GM19351 (cell line): Measurements from ENCODE around the gene NODAL.
A peak's percentile ranks its signal among the peaks of the same experiment; 100 is the strongest.

Experiments used
- ATAC-seq: cut with Tn5 transposase; IDR thresholded peaks from one replicate; pipeline ENCODE4 v1.9.1; 2021; ENCODE audit warnings: mild to moderate bottlenecking, moderate library complexity; ENCODE audit not compliant: unreplicated experiment

The NODAL gene

DNA sequence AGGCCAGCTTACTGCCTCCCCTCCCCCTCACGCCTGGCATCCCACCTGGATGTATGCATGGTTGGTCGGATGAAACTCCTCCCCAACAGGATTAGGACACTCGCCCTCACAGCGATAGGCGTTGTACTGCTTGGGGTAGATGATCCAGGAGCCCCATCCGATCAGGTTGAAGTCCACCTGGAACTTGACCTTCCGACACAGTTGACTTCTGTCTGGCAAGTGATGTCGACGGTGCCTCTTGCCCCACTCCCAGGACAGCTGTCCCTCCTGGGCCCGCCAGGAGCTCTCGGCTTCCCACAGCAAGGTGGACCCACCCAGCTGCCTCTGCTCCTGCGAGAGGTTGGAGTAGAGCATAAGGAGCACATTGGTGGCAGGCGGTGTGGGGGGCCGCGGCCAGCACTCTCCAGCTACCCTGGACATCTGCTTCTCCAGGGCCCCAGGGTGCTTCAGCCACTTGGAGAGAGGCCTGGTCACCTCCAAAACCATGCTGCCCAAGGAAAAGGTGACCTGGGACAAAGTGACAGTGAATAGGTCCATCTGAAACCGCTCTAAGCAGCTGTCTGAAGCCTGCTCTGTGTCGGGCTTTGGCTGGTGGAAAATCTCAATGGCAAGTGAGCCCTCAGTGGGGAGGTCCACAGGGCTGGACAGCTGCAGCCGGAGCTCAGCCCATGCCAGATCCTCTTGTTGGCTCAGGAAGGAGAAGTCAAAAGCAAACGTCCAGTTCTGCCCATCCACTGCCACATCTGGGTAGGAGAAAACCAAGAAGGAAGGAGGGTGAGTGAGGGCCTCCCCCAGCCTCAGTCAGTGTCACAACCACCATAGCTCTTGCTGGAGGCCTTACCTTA lies 6.0 kb downstream of the NODAL start:
- ATAC-seq, result no peak

GRCh38 chr10:70433581-70434280 lies 7.8 kb downstream of the NODAL start:
- no peak for ATAC-seq

- ATAC-seq, result no peak
Observed at GRCh38 chr10:70432561-70433263, 8.8 kb downstream of the NODAL start.

DNA sequence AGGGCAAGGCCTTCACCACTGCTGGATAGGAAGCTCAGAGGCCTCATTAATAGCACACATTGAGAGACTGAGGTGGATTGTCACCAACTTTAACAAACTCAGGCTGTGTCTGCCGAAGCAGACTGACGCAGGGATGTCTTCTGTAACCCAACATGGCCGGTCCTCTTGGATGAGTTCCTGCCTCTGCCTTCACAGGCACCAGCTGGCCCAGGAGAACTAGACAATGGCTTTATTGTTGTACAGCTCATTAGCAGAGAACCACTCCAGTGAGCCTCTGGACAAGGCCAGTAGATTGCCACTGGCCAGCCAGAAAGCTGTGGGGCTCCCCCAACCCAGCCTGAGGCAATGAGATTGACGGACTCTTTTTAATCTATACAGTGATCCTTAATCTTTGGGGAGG lies 9.4 kb downstream of the NODAL start:
- ATAC-seq, result no peak

DNA sequence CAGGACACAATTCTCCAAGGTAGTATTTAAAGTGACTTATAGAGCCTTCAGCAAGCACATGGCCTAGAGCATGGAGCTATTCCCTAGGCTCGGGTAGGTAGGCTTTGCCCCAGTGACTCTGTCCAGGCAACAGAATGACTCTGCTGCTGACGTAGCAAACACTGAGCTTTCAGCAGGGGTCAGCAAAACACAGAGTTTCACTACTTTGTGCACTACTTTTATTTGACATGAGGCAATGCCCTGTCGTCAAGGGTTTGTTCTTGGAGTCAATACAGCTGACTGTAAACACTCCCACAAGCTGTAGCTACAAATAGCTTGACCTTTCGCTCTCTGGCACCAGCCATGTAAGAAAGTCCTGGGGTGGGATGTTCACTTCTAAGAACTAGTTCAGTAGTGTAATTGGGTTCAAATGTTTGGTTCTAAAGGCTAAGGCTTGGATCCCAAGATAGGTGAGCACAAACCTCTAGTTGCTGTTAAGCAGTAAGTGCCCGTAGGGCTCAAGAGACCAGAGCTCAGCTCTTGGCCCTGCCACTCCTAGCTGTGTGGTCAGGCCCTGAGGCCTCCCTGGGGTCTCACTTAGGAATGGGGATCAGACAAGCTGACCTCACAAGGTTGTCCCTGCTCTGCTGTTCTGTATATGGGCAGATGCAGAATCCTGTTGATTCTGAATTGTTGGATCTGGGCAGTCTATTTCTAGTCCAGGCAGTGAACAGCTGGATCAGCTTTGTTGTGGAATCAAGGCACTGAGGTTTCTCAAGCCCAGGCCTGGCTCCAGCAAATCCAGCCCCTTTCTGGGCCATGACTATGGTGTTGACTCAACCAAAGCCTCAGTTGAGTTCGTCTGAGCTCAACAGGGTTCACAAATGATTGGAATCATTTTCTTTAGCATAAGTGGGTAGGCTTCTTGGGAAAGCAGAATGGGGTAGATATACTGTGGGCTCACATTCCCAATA lies 10.7 kb downstream of the NODAL start:
- ATAC-seq, result no peak

GRCh38 chr10:70426823-70427222 lies 14.7 kb downstream of the NODAL start:
- no peak for ATAC-seq

- no peak for ATAC-seq
Observed at GRCh38 chr10:70425096-70425495, 16.4 kb downstream of the NODAL start.

DNA sequence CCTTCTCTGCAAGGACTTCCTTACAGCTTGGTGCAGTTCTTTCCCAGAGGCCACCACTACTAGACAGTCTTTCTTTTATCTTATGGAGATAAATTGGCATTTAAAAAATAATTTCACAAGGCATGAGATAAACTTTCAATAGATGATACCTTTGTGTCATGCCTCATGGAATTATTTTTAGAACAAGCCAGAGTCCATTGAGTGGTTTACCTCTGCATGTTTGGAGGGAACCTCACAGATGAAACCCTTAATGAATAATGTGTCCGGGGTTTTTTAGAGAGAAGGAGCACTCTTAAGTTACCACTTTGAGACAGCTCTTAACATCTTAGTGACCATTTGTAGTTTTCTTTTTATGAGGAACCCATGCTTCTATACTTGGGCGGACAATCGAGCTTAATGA lies 17.2 kb downstream of the NODAL start:
- ATAC-seq, result no peak

DNA sequence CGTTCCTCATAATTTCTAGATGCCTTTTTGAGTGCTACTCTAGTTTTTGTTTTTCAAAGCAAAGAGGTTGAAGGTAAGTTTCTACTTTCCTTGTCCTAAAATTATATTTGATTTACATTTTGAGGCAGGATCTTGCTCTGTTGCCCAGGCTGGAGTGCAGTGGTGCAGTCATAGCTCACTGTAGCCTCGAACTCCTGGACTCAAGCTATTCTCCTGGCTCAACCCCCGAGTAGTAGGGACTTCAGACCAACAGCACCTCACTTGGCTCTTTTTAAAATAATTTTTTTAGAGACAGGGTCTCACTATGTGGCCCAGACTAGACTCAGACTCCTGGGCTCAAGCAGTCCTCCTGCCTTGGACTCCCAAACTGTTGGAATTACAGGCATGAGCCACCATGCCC lies 22.8 kb downstream of the NODAL start:
- no peak for ATAC-seq

DNA sequence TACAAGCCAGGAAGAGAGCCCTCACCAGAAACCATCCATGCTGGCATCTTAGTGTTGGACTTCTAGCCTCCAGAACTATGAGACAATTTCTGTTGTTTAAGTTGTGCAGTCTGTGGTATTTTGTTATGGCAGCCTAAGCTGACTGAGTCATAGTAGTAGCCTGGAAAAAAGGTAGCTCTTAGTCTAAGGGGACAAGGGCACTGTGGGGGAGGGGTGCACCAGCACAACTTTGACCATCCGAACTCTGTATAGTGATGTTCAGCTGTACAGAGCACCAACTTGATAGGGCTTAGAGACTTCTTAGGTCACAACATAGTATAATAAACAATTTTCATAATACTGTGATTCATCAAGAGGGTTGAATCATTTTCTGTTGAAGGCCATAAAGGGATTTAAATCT lies 23.3 kb downstream of the NODAL start:
- no peak for ATAC-seq

DNA sequence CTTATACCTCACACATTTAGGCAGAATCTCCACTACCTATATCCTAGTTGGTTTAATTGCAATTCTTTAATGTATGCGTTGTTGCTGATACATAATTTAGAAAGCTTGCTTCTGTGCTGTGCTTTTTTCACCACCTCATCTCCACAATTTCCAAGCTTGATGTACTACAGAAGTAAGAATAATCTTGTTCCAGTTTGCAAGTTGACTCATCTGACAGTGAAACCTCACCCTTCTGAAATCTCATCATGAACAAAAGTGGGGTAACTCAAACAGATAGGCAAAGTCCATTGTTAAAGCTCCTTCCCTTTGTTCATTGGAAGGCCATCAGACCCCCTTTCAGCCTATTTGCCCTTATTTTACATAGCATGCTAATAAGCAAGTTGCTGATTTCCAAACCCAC lies 23.9 kb downstream of the NODAL start:
- no peak for ATAC-seq

- ATAC-seq, result no peak
Observed at GRCh38 chr10:70412356-70412755, 29.1 kb downstream of the NODAL start.

DNA sequence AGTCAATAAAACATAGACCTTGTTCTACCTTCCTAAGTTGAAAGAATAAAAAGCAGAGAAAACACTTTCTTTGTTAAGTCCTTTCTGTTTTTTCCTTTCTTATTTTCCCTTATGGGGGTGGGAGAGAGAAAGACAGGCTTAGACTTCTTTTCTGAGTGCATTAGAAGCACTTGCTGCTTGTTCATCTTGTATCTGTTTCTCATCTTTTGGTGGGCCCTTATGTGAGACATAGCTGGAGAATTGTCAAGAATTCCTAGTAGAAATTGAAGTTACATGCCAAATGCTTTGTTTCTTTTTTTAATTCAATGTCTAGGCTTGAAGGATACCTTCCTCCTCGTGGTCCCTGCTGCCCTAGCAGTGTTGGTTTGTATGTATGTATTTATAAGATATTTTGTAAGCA lies 30.9 kb downstream of the NODAL start:
- no peak for ATAC-seq

DNA sequence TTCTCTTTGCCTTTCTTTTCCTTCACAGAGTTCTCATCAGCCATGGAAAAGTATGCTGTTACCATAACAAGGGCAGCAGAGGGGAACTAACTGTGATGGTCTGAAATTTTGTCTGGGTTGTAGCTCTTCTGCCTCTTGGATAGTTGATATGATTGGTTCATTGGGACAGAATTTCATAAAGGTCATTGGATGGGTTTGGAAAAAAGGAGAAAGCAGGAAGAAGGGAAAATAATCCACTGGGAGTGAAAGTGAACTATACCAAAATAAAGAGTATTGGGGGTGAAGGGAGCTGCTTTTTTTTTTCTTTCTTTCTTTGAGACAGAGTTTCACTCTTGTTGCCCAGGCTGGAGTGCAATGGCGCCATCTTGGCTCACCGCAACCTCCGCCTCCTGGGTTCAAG lies 31.7 kb downstream of the NODAL start:
- ATAC-seq, result no peak

DNA sequence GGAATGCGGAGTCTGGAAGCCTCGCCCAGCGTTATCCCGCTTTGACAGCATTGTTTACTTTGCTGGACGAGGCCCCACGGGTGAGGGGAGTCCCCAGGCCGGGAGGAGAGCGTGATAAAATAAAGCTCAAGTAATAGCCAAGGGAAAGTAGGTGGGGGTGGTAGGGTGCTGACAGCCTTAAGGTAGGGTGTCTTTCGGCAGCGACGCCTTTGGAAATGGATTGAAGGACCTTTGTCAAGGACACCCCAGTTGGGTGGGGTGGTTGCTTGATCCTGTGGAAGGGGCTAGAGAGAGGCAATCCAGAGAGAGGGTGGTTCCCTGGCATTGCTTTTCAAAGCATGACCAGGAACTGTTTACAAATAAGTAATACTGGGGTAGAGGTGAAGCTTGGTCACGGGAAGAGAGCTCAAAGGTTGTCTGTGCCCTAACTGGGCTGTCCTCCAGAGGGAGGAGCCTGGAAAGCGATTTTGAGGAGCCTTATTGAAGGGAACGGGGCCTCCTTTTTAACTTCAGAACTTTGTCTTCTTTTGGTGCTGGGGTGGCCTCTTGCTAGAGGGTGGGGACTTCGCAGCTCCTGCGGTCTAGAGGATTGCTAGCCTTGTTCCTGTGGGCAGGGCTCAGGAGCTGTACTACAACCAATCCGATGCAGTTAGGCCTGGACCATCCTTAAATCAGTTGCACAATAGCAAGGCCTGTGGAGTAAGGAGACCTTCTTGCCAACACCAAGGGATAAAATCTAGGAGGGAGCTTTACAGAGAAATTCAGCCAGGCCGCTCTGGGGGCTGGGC lies 36.2 kb downstream of the NODAL start:
- ATAC-seq, result peak; percentile 46

DNA sequence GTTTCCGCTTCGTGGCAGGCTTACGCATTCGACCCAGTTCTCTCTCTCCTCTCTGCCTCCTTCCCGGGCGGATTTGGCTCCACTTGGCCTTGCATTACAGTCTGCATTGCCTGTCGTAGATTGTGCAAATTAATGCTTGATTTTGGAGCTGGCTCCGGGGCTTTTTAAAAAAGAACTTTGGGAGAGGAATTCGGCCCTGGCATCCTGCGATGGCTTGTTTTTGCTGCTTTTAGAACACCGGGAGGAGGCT lies 36.8 kb downstream of the NODAL start:
- peak; percentile 12 for ATAC-seq

DNA sequence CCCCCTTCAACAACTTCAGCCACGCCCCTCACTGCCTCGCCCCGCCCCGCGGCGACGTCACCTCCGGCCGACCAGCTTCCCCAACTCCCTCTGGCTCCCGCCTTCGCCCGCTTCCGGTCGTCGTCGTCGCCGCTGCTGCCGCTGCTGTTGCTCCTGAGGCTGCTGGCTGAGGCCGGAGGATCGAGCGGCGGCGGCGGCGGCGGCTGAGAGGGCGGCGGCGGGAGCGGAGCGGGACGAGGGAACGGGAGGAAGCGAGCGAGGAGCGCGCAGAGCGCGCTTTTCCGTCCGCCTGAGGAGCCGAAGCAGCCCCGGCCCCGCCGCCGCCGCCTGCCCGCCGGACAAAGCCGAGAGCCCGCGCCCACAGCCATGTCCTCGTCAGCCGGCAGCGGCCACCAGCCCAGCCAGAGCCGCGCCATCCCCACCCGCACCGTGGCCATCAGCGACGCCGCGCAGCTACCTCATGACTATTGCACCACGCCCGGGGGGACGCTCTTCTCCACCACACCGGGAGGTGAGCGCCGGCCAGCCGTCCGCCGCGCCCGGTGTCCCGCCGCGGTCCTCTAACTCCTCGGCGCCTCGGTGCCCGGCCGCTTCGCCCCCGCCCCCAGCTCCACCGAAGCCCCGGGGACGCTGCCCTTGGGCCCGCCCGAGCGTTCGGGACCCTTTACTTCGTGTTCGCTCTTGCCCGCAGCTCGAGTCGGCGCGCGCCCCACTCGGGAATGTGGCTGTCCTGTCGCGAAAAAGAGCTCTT lies 37.3 kb downstream of the NODAL start, which contains the start of gene EIF4EBP2:
EIF4EBP2 (plus strand) TSS at position 110 of the 751 bp plus-strand sequence; CDS start at position 367, 257 bp downstream.
- peak; percentile 81 for ATAC-seq

DNA sequence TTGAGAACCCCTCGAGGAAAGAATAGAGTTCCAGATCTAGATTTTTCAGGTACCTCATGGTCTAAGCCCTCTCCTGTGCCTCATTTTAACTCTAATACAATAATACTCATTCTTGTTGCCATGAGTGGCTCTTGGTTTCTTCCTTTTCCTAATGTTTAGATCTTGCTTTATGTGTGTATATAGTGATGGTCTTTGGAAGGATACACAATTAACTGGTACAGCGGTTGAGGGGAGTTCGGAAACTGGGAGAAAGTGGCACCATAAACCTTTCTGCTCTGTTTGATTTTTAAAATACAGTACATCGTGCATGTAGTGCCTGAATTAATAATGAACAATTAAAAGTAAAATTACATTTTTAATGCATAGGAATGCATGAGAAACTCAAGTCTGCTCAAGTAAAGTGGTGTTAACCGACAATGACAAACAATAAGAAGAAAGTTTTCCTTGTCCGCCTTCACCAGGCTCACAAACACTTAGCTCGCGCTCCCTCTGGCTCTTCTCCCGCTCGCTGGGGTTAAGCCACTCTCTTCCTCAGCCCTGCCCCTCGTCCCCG lies 37.9 kb downstream of the NODAL start:
- ATAC-seq, result peak; percentile 6

DNA sequence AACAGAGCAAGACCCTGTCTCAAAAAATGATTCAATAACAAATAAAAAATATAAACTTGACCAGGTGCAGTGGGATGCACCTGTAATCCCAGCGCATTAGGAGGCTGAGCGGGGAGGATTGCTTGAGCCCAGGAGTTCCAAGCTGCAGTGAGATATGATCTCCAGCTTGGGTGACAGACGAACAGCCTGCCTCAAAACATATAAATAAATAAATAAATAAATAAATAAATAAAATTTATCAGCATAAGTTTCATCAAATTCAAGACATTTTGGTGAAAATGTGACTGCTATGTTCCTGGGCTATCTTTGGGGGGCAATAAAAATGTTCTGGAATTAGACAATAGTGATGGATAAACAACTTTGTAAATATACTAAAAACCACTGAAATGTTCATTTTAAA lies 42.3 kb downstream of the NODAL start:
- ATAC-seq, result no peak
